NCI-H526 treated with DMSO at 0.1 percent for 48 hours (cell line): ENCODE measurements around the gene ADAT3.

Experiments used
- DNase-seq: peaks from one replicate; lab custom pipeline; 2025; lab: John Stamatoyannopoulos, UW

Gene ADAT3

DNA sequence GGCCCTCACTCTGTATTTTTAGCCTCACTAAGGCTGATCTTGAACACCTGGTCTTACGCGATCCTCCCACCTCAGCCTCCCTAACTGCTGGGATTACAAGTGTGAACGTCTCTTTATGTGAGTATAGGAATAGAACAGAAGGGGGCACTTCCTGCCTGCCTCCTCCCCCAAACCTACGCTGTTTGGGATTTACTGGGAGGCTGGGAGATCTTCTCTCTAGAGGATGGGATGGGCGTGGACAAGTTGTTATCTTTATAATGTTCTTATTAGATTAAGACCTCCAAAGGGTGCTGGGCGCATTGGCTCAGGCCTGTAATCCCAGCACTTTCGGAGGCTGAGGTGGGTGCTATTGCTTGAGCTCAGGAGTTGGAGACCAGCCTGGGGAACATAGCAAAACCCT, 32.9 kb downstream of the ADAT3 start:
- DNase-seq: no peak

GRCh38 chr19:1941146-1942077, 36.2 kb downstream of the ADAT3 start, which contains the start of gene CSNK1G2:
Gene CSNK1G2, plus strand, starts transcription at chr19:1941172. Its CDS starts 28,601 bp downstream, at chr19:1969773.
- DNase-seq: no peak

DNA sequence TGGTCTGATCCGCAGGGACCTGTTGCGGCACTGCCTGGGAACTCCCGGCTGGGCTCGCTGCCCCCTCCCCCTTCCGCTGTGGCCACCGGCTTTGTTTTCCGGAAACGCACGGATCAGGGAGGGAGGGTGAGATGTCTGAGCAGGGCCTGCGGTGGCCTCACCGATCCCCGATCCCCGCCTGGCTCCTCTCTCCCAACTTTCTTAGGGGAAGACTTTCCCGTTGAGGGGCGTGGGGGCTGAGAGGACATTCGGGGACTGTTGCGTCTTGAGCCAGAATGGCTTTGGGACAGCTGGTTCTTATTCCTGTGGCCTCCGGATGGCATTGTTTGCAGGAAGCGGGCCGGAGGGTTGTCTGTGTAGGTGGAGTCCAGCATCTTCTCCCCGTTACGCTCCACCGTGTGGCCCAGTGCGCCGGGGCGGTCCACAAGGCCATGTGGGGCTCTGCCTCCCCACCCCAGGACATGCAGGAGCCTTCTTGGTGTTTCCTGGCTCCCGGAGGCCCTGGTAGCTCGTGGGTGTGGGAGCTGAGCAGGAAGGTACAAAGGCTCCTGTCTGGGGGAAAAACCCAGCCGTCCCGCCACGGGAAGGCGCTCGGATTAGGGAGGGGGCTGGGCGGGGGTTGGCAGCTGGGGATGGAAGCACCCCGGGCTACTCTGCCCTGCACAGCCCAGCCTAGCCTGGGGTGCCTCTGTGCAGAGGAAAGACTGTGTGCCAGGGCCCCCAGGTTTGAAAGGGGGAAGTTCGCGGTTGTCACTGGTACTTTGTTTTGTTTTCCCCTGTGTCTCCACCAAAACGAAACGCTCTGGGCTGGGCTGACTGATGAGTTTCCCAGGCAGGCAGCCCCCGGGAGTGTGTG, 37.1 kb downstream of the ADAT3 start:
- DNase-seq: peak; percentile 18

DNA sequence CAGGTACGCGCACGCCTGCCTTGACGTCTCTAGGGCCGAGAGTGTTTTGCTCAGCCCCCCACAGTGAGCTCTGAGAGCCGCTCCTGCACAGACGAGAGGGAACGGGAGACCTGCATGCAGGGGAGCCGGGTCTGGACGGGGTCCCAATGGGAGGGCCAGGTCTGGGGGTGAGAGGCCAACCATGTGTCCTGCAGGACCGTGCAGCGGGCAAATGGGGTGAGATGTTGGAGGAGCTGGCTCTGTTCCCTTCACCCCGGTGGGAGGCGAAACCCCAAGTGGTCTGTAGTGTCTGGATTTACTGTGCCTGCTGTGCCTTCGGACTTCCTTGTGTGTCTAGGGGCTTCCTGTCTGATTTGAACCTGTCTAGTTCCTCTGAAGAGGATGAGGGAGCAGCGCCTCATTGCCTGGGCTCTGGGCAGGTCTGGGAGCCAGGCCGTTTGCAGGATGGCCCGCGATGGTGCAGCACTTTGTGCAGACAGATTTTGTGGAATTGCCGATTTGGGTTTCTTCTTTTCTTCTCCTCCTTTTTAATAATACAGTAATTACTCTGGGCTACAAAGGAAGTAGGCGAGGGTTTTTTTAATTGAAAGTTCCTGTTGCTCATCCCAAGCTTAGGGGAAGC, 37.8 kb downstream of the ADAT3 start:
- no peak for DNase-seq

GRCh38 chr19:1943661-1944087, 38.5 kb downstream of the ADAT3 start:
- no peak for DNase-seq

- DNase-seq: no peak
These were observed 39.1 kb downstream of the ADAT3 start for GRCh38 chr19:1944088-1944915.

- no peak for DNase-seq
These were observed 39.8 kb downstream of the ADAT3 start for GRCh38 chr19:1944916-1945561.

- DNase-seq: peak; percentile 2
These were observed 40.7 kb downstream of the ADAT3 start for GRCh38 chr19:1945899-1946298.

GRCh38 chr19:1947651-1948209, 42.5 kb downstream of the ADAT3 start:
- no peak for DNase-seq

- no peak for DNase-seq
These were observed 44.3 kb downstream of the ADAT3 start for GRCh38 chr19:1949304-1950101.

GRCh38 chr19:1950640-1951039, 45.4 kb downstream of the ADAT3 start:
- no peak for DNase-seq

GRCh38 chr19:1952635-1953034, 47.4 kb downstream of the ADAT3 start:
- DNase-seq: no peak

DNA sequence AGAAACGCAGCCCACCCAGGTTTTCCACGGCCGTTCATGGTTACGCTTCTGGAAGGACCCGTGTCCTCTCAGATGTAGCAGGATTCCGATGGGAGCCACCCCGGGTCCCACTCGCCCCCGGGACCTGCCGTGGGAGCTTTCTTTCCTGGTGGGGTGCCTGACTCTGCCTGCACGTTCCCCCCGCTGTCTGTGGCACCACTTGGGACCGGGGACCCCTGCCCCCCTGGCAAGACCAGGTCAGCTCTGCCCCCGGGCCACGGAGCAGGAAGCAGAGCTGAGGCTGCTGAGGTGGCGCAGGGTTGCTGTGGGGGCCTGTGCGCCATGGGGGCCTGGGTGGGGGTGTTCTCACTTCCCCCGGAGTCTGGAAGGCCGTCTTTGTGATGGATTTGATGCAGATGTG, 47.8 kb downstream of the ADAT3 start:
- no peak for DNase-seq

GRCh38 chr19:1953441-1954094, 48.4 kb downstream of the ADAT3 start:
- DNase-seq: no peak

GRCh38 chr19:1954532-1954933, 49.3 kb downstream of the ADAT3 start:
- DNase-seq: no peak

- DNase-seq: no peak
These were observed 50.2 kb downstream of the ADAT3 start for GRCh38 chr19:1955171-1956121.

- no peak for DNase-seq
These were observed 50.9 kb downstream of the ADAT3 start for GRCh38 chr19:1956122-1956494.

- no peak for DNase-seq
These were observed 51.8 kb downstream of the ADAT3 start for GRCh38 chr19:1956868-1957492.
